Neural cell (in vitro differentiated cells): ENCODE results near the gene ENTPD3. TPM values are rescaled to one million over a fixed set of nuclear protein-coding genes. Genes with fewer than 3 reads are reported as not detected.

Experiments
- H2AFZ ChIP-seq: fragments of 200-600, 300-800 bp; sonication (generic), shearing (Covaris generic); 2 replicates; pipeline ENCODE4 v1.6.0; 2014; ENCODE audit warnings: low read depth, mild to moderate bottlenecking, antibody characterized with exemption, low read length, moderate library complexity
- H3F3A ChIP-seq: fragments of 200-600 bp; shearing (Covaris generic); 2 replicates; pipeline ENCODE4 v1.6.1; 2016; ENCODE audit warnings: mild to moderate bottlenecking, moderate library complexity, mixed read lengths, antibody characterized with exemption, low read length; ENCODE audit not compliant: insufficient read depth, poor library complexity, severe bottlenecking
- H3K27ac ChIP-seq: fragments of 200-600, 300-800 bp; sonication (generic), shearing (Covaris generic); 2 replicates; pipeline ENCODE4 v1.5.1; 2014; ENCODE audit warnings: mild to moderate bottlenecking, low read length, moderate library complexity
- H3K27me3 ChIP-seq: fragments of 300-800, 200-600 bp; sonication (generic), shearing (Covaris generic); 2 replicates; pipeline ENCODE4 v1.6.0; 2014; ENCODE audit warnings: mild to moderate bottlenecking, low read depth, low read length, moderate library complexity; ENCODE audit not compliant: insufficient read depth
- H3K36me3 ChIP-seq: fragments of 300-800, 200-600 bp; sonication (generic), shearing (Covaris generic); 2 replicates; pipeline ENCODE4 v1.5.1; 2014; ENCODE audit warnings: mild to moderate bottlenecking, antibody characterized with exemption, low read length, moderate library complexity; ENCODE audit not compliant: insufficient read depth
- H3K4me2 ChIP-seq: fragments of 300-800, 200-600 bp; sonication (generic), shearing (Covaris generic); 2 replicates; pipeline ENCODE4 v1.6.0; 2014; ENCODE audit warnings: mild to moderate bottlenecking, low read length
- H3K4me3 ChIP-seq: fragments of 300-800, 200-600 bp; sonication (generic), shearing (Covaris generic); 2 replicates; pipeline ENCODE4 v1.5.1; 2014; ENCODE audit warnings: mild to moderate bottlenecking, low read length, moderate library complexity
- H3K79me2 ChIP-seq: fragments of 200-600 bp; shearing (Covaris generic); replicated peaks from 2 replicates; pipeline ENCODE4 v1.6.0; 2014; ENCODE audit warnings: mild to moderate bottlenecking, low read length, moderate library complexity; ENCODE audit not compliant: insufficient read depth
- H3K9ac ChIP-seq: fragments of 300-800, 200-600 bp; sonication (generic), shearing (Covaris generic); 2 replicates; pipeline ENCODE4 v1.6.1; 2016; ENCODE audit warnings: mild to moderate bottlenecking, low read length, mixed read lengths
- H3K9me2 ChIP-seq: fragments of 200-600 bp; shearing (Covaris generic); 2 replicates; pipeline ENCODE4 v1.6.1; 2016; ENCODE audit warnings: mild to moderate bottlenecking, low read length, mixed read lengths; ENCODE audit not compliant: insufficient read depth
- H3K9me3 ChIP-seq: fragments of 200-600, 300-800 bp; sonication (generic), shearing (Covaris generic); 2 replicates; pipeline ENCODE4 v1.6.1; 2016; ENCODE audit warnings: mild to moderate bottlenecking, mixed run types, low read length, moderate library complexity, mixed read lengths
- H4K20me1 ChIP-seq: fragments of 200-600 bp; shearing (Covaris generic); 2 replicates; pipeline ENCODE4 v1.6.1; 2016; ENCODE audit warnings: mild to moderate bottlenecking, mixed run types; ENCODE audit not compliant: insufficient read depth
- CTCF ChIP-seq: fragments of 450-650 bp; IDR thresholded peaks from 2 replicates; pipeline ENCODE4 v1.5.1; 2014; ENCODE audit warnings: antibody characterized with exemption, mild to moderate bottlenecking, moderate library complexity; ENCODE audit not compliant: poor library complexity, severe bottlenecking
- EP300 ChIP-seq: fragments of 450-650 bp; conservative IDR thresholded peaks from 2 replicates; pipeline ENCODE4 v1.6.1; 2014; ENCODE audit warnings: antibody characterized with exemption, mild to moderate bottlenecking, moderate library complexity; ENCODE audit not compliant: poor library complexity, severe bottlenecking
- EZH2 ChIP-seq: fragments of 200-600, 300-800 bp; shearing (Covaris generic), sonication (generic); IDR thresholded peaks from 2 replicates; pipeline ENCODE4 v1.6.1; 2014; ENCODE audit warnings: antibody characterized with exemption, low read length, borderline replicate concordance, mild to moderate bottlenecking; ENCODE audit not compliant: insufficient read depth, poor library complexity, severe bottlenecking
- MXI1 ChIP-seq: fragments of 450-650 bp; conservative IDR thresholded peaks from 2 replicates; pipeline ENCODE4 v1.6.1; 2014; ENCODE audit warnings: antibody characterized with exemption, mild to moderate bottlenecking; ENCODE audit not compliant: poor library complexity, severe bottlenecking
- POLR2AphosphoS5 ChIP-seq: IDR thresholded peaks from 2 replicates; pipeline ENCODE4 v1.6.1; 2012
- RAD21 ChIP-seq: fragments of 450-650 bp; conservative IDR thresholded peaks from 2 replicates; pipeline ENCODE4 v1.6.1; 2014; ENCODE audit warnings: antibody characterized with exemption, mild to moderate bottlenecking, moderate library complexity
- REST ChIP-seq: IDR thresholded peaks from 2 replicates; pipeline ENCODE4 v1.6.1; 2012; ENCODE audit warnings: borderline replicate concordance
- SMC3 ChIP-seq: fragments of 450-650 bp; conservative IDR thresholded peaks from 2 replicates; pipeline ENCODE4 v1.6.1; 2014; ENCODE audit warnings: antibody characterized with exemption, mild to moderate bottlenecking, moderate library complexity; ENCODE audit not compliant: poor library complexity
- TAF1 ChIP-seq: IDR thresholded peaks from 2 replicates; pipeline ENCODE4 v1.6.1; 2012; ENCODE audit warnings: low read depth
- polyA plus RNA-seq: library from polyadenylated mRNA; depleted of rRNA; stranded (reverse); fragments of >200 nt; gene quantifications from 2 replicates; pipeline ENCODE4 v1.2.3, GENCODE V29; 2014

Gene ENTPD3
- polyA plus RNA-seq, 1 donor from 2014 or later = 2.8 TPM

- H3K79me2 ChIP-seq = no peaks in the 10 kb centered on the region
- H3K27ac ChIP-seq = no peak overlapping the region
- no peaks in the 10 kb centered on the region for H3K9me3 ChIP-seq
- no peaks in the 10 kb centered on the region for H4K20me1 ChIP-seq
- TF ChIP-seq MXI1 (no peak), TAF1 (no peak), RAD21 (no peak), EZH2 (no peak), REST (no peak)
- H3K4me2 ChIP-seq = no peak overlapping the region
- no peak overlapping the region for H3K9ac ChIP-seq
- H2AFZ ChIP-seq = no peak overlapping the region
- no peaks in the 10 kb centered on the region for H3K9me2 ChIP-seq
- peak overlapping the region; percentile 78 for H3K4me3 ChIP-seq
- peaks cover 2% of the 10 kb centered on the region for H3F3A ChIP-seq
- H3K27me3 ChIP-seq = no peaks in the 10 kb centered on the region
- no peaks in the 10 kb centered on the region for H3K36me3 ChIP-seq
Measured at GRCh38 chr3:40451551-40451950, 64.6 kb downstream of the ENTPD3 start.

- Histone ChIP-seq H3F3A (peaks cover 2% of the 10 kb centered on the region), H3K9me3 (no peaks in the 10 kb centered on the region), H3K9me2 (no peaks in the 10 kb centered on the region), H3K36me3 (no peaks in the 10 kb centered on the region), H3K4me2 (peak overlapping the region; percentile 41), H3K27ac (peak overlapping the region; percentile 94), H3K9ac (peak overlapping the region; percentile 94), H3K79me2 (no peaks in the 10 kb centered on the region), H2AFZ (peak overlapping the region; percentile 94), H3K4me3 (peak overlapping the region; percentile 78), H4K20me1 (no peaks in the 10 kb centered on the region), H3K27me3 (no peaks in the 10 kb centered on the region)
- no peak for TF ChIP-seq POLR2AphosphoS5
- TF ChIP-seq EZH2 = no peak
- TF ChIP-seq SMC3 = no peak
- no peak for TF ChIP-seq EP300
- TF ChIP-seq REST = no peak
- no peak for TF ChIP-seq MXI1
- no peak for TF ChIP-seq CTCF
- no peak for TF ChIP-seq TAF1
- no peak for TF ChIP-seq RAD21
Measured at GRCh38 chr3:40452057-40452456, 65.1 kb downstream of the ENTPD3 start.
